Measurements from ENCODE around the gene ALPG. TPM values are rescaled to one million over a fixed set of nuclear protein-coding genes. Genes with fewer than 3 reads are reported as not detected.
"Not testable (repeated sequence)": the region's sequence is repeated elsewhere in the genome, so short reads cannot be mapped to it uniquely, and the experiment has no call there.

The ALPG gene
- total RNA-seq, 1 donor from 2014 or later = not detected

DNA sequence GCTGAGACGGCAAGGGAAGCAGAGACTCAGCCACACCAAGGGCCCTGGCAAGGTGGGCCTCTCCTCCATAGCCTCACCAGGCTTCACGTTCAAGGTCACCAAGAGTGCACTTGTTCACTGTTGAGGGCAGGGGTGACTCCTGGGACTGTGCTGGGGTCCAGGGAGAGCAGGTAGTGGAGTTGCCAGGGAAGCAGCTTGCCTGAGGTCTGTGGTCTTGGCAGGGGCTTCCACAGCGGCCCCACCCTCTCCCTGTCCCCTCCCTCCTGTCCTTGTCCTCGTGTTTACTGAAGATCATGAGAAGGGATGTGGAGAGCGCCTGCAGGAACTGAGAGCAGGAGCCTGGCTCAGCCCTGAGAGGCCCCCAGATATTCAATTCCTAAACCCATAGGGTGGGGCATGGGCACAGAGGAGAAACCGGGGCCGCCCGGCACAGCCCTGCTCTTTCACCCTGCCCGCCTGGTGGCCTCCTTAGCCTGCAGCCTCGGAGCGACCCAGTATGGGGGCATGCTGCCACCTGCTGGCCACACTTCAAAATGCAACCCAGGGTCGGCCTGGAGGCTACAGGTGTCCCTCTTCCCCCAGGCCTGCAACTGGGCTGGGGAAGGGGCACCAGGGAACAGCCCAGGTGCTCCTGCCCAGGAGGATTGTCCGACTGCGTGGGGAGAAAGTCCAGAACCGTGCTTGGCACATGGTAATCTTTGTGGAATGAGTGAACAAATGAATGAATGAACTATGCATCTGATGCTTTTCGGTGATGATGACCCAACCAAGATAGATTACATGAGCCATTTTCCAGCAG lies 33.8 kb downstream of the ALPG start:
- DNase-seq (ENCODE audit: low read depth) = peak; percentile 31

DNA sequence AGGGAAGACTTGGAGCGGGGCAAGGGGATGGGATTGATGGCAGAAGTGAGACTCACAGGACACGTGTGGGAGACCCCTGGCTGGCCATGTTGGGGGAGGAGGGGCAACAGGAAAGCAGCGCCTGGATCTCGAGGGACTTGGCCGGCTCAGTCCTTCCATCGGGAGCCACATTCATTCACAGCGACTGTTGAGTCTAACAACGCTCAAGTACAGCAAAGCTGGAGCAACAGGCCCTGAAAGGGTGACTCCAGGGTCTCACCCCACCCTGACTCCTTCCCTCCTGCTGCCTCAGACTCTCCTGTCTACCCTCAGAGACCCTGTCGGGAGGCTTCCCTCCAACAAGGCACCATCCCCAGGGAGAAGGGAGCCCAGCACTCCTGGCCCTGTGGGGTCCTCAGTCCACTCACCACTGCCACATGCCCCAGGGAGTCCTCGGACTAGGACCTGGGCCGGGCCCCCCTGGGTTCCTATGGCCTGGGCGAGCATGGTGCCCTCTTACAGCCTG lies 34.6 kb downstream of the ALPG start:
- no peak for DNase-seq (ENCODE audit: low read depth)

DNA sequence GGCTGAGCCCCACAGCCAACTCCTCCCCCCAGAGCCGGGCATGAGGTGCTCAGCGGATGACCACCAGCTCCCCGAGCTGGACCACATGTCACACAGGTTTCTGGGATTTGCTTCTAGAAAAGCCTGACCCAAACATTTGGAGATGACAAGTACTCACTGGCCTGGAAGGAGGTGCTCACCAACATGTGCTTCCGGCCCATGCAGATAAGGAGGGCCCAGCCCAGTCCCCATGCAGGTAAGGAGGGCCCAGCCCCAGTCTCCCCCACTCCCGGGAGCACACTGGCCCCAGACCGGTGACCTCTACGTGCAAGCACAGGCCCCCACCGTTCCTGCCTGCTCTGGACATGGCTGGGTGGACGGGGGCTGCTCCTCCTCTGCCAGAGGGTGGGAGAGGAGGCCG lies 35.3 kb downstream of the ALPG start:
- not testable (repeated sequence) for DNase-seq (ENCODE audit: low read depth)

DNA sequence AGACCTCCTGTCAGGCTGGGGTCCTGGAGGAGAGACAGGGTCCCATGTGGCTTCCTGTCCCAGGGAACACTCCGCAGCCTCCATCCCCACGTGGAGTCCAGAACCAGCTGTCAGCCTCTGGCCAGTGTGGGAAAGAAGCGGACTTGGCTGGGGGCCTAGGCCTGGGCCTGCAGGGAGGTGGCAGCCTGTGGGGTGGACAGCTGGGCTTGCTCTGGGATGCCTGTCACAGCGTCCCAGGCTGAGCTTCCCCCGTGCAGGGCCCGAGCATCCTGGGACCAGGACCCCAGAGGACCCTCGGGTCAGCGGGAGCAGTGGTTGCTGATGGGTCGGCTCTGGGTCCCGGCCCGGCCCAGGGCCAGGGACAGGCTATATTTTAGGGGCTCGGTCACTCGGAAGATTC lies 35.8 kb downstream of the ALPG start:
- not testable (repeated sequence) for DNase-seq (ENCODE audit: low read depth)

DNA sequence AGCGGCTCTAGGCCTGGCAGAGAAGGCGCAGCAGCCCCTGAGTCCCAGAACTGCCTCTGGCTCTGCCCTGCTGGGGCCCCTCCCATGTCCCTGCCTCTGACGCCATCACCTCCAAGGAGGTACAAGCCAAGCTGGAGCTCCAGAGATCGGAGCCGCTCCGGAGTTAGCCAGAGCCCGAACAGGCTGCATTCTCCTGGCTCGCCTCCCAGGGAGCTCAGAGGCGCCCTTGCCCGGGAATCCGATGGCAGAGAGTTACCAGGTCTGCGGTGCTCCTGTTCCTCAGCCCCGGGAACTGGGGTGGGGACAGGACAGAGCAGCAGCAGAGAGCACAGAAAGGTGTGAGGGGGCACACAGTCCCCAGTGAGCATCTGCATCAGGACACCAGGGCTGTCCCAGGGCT lies 36.4 kb downstream of the ALPG start:
- not testable (repeated sequence) for DNase-seq (ENCODE audit: low read depth)

DNA sequence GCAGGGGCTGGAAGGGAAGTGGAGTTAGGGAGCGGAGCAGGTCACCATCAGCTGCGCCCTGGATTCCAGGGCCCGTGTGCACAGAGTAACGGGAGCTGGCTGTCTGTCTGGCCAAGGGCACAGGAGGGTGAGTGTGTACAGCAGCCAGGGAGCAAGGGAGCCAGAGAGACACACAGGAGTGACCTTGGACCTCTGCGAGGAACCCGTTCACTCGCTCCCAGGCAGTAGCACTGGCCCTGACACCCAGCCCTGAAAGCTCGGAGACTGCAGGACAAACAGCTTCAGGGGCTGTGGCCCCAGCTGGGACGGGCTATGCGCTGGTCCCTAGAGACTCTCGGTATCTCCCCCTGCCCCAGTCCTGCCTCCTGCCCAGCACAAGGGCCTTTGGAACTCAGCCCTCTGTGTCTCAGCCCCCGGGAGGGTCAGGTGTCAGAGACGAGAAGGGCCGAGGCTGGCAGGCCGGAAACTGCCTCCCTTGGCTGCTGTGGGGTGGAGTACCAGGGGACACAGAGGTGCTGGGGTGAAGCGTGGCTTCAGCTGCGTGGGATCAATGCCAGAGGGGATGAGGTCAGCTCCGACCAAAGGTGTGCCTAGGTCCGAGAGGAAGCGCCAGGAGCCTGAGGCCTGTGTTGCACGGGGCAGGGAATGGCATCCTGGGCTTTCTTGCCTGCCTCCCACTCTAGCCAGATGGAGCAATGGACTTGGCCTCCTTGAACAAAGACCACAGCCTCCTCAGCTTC lies 37.2 kb downstream of the ALPG start:
- not testable (repeated sequence) for DNase-seq (ENCODE audit: low read depth)

DNA sequence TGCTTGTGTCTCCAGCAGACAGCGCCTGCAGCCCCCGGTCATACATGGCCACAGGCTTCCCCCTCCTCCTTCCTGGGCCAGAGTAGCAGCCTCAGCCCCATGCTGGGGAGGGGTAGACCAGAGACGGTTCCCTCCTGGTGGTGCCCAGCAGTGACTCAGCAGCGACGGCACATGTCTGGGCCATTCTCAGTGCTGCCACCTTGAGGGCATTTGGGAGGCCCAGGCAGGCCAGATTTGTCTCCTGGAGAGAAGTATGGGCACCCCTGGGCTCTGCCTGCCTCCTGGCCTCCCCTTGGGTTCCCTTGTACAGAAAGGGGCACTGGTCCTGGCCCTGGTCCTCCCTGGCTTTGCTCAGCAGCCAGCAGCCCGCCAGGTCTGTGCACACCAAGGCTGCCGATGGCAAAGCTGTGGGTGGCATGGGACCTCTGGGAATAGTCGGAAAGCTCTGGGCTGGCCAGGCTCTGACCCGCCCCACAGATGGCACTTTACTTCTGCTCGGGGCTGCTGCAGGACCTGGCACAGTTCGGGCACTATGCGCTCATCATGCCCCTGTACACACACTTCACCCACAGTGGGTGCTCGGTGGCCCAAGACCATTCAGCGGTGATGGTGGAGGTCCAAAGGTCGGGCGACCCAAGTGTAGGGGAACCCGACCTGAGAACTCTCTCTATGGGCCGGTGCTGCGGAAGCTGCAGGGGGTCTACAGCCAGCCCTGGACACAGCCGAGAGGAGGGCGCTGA lies 37.9 kb downstream of the ALPG start:
- DNase-seq (ENCODE audit: low read depth) = peak; percentile 22

DNA sequence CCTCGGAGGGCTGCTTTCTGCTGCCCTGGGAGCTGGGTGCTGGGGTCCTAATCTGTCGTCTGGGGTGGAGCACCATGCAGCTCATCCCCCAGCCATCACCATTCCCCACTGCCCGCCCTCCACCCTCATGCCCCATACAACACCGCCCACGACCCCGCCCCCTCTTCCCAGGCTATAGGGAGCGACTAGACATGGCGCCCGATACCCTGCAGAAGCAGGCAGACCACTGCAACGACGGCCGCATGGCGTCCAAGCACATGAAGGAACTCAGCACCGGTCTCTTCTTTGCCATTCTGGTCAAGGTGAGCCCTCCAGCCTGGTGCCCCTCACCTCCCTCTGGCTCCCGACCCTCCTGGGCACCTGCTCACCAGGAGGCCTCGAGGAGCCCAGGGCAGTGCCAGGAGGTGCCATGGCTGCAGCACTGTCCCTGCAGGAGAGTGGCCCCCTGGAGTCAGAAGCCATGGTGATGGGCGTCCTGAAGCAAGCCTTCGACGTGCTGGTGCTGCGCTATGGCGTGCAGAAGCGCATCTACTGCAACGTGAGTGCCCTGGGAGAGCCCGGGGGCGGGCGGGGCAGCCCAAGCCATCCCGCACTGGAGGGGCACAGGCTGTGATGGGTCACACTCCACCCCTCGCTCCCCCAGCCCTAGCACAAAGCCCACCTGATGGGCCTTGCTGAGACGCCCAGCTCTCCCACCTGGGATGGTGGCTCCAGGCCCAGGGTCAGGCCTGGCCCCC lies 38.7 kb downstream of the ALPG start:
- DNase-seq (ENCODE audit: low read depth) = not testable (repeated sequence)

DNA sequence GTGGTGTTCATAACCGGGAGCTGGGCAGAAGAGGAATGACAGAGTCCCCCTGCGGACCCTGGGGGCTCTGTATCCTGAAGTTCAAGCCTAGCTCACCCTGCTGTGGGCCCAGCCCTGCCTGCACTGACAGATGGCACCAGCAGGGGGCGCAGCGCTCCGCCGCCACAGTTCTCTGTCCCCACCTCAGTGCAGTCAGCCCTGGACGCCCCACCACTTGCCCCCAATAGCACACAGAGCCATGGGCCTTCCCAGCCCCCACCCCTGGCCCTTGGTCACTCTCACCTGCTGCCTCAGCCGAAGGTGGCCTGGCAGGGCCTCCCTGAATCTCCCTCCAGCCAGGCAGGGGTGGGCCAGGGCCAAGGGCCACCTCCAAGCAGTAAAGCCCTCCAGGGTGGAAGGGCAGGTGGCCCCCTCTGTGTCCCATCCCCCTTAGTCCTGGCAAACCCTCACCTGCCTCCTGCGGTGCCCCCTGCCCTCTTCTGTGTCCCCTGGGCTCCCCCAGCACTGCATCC lies 39.7 kb downstream of the ALPG start:
- not testable (repeated sequence) for DNase-seq (ENCODE audit: low read depth)

DNA sequence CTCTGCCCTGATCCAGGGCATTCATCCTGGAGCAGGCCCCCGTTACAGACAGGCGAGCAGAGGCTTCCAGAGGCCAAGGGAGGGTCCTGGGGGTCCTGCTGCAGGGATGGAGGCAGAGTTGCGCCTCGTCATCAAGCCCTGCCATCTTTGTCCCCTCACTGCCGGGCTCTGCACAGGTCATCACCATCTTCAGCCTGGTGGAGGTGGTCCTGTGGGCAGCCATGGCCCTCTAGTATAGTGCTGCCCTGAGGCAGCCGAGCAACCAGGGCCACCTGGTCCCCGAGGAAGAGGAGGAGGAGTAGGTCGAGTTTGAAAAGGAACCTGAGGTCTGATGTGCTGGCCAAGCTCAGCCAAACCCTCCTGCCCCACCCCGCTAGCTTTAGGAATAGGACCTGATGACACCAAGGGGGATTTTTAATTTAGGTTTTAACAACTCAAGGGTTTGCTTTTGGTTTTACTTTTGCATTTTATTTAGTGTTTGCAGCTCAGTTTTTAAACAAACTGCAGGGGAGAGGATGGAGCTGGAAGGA lies 40.5 kb downstream of the ALPG start:
- DNase-seq (ENCODE audit: low read depth) = no peak

DNA sequence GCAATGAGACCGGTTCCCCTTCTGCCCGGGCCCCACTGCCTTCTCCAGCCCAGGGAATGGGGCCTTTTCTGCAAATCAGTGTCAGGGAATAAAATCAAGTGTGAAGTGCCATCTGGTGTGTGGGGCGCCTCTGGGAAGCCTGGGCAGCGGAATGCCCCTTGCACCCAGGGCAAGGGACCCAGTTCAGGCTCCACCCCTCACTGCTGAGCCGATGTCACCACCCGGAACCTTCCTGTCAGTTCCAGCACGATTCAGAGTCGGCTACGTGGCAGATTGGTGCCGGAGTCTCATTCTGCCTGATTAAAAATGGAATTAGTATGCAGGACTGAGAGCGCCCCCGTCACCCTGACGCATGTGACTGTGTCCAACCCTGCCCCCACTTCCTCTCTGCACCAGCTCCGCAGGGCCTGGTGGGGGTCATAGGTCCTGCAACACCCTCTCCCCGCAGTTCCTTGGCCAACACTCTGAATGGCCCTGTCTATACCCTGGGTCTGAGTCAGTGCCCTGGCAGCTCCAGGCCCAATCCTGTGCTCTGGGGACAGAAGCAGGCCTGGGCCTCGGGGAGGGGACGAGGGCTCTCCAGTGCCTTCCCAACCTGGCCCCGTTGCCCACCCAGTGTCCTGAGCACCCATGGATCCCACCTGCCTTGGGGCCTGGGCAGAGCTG lies 41.1 kb downstream of the ALPG start:
- DNase-seq (ENCODE audit: low read depth) = peak; percentile 51

DNA sequence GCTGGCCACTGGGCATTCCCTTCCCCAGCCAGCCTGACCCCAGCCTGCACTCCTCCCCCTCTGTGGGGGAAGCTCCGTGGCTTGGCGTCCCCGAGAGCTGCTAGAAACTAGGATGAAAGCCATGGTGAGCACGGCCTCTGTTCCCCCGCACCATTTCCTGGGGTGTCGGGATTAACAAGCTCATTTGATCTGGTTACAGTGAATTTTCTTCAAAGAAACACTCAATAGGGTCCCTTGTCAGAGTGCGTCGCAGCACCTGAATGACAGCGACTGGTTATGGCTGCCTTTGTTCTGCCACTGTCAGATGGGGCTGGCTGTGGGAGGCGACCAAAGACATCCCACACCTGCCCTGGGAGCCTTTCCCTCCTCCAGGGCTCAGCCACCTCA lies 41.7 kb downstream of the ALPG start:
- no peak for DNase-seq (ENCODE audit: low read depth)

DNA sequence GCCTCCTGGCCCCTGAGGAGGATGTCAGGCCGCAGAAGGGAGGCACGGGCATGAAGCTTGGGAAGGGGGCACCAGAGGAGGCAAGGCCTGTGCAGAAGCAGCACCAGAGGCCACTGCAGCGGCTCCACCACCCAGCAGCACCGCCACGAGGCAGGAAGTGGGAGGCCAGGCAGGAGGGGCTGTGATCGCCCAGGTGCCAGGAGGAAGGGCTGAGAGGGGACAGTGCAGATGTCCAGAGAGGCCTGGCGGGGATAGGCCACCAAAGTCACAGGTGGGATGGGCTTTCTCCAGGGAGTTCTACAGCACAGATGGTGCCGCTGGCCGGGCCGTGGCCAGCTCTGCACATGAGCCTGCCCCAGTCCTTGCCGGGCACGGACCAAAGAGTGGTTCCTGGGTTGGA lies 43.3 kb downstream of the ALPG start:
- DNase-seq (ENCODE audit: low read depth) = no peak

DNA sequence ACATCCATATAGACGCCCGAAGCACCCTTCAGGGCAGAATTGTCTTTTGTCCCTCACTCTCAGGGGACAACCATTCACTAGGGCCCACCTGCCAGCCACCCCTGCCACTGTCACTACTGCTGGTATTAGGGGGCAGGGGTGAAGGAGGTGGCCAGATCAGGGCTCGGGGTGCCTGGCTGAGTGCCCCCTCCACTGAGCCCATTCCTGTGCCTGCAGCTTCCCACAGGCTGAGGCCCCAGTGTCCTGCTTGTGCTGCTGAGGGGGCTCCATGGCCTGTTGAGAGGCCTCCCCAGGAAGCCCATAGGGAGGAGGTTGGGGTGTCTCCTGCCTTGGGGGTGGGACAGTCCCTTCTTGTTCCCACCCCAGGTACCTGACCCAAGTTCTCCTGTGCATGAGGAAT lies 45.0 kb downstream of the ALPG start:
- DNase-seq (ENCODE audit: low read depth) = not testable (repeated sequence)

DNA sequence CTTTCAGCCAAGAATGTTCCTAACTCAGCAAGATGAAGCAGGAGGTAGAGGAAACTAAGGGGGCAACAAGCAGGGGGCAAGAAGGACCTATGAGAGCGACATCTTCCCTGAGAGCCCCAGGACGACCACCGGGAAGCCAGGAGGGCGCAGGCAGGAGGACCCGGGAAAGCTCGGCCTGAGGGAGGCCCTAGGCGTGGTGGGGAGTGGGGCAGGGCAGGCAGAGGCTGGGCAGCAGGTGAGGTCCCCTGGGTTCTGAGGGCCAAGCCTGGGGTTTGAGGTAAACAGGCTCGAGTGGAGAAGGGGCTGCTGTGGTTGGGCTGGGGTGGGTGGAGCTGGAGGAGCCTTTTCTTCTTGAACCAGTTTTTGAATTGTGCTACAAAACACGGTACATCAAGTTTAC lies 48.0 kb downstream of the ALPG start:
- no peak for DNase-seq (ENCODE audit: low read depth)

DNA sequence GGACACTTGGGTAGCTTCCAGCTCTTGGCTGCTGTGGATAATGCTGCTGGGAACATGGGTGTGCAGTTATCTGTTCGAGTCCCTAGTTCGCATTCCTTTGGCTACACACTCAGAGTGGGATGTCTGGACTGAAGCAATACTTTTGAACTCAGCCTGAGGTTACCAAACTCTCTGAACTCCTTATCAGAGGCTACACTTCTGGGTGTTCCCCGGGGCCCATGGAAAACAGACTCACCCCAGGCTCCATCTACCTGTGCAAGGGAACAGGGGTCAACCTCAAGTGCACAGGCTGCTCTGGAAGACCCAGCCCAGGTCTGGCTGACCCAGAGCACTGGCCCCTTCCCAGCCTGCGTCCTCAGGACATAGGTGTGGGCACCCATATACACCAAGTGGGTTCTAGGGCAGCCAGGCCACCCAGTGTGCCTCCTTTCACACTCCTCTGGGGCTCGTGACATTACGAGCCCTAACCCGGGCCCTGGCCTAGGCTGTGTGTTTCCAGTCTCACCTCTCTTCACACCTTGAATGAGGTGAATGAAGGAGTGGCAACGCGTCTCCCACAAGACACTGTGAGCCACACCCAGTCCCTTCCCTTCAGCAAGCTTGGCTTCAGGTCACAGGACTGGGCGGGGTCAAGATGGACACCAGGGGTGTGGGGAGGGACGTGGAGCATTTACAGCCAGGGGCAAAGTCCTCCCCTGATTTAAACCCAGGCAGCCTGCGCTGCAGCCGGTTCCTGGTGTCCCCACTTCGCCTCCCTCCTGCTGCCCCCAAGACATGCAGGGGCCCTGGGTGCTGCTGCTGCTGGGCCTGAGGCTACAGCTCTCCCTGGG lies 49.0 kb downstream of the ALPG start, which contains the start of gene ALPI:
Gene ALPI, plus strand, starts transcription at position 728 of the 830 bp plus-strand sequence. Its CDS starts 47 bp downstream, at position 775.
- DNase-seq (ENCODE audit: low read depth) = no peak

DNA sequence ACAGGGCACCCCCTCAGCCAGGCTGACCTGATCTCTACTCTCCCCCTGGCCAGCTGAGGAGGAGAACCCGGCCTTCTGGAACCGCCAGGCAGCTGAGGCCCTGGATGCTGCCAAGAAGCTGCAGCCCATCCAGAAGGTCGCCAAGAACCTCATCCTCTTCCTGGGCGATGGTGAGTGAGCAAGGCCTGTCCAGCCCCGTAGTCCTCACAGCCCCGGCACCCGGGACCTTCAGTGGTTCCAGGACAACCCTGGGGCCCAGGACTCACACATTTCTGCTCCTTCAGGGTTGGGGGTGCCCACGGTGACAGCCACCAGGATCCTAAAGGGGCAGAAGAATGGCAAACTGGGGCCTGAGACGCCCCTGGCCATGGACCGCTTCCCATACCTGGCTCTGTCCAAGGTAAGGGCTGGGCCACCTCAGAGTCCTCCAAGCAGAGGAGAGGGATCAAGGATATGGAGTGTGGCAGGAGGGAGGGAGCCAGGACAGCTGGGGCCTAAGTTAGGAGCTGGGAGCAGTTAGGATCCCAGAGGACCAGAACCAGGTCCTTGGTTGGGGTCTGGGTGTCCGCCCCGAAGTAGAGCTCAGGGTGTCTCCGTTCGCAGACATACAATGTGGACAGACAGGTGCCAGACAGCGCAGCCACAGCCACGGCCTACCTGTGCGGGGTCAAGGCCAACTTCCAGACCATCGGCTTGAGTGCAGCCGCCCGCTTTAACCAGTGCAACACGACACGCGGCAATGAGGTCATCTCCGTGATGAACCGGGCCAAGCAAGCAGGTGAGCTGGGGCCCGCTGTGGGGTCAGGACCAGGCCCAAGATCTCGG lies 49.9 kb downstream of the ALPG start:
- no peak for DNase-seq (ENCODE audit: low read depth)
